Activated CD4-positive, CD25-positive, alpha-beta regulatory T cell (primary cell): ENCODE data around the gene CFLAR.
"Not testable (repeated sequence)": the region's sequence is repeated elsewhere in the genome, so short reads cannot be mapped to it uniquely, and the experiment has no call there.

Source experiments
- DNase-seq, 4 experiments: peaks; one replicate each; lab custom pipeline; 2025; lab: John Stamatoyannopoulos, UW

CFLAR gene

GRCh38 chr2:201149064-201149820 lies 33.3 kb downstream of the CFLAR start:
- DNase-seq, result no peak

GRCh38 chr2:201149821-201150165 lies 33.8 kb downstream of the CFLAR start:
- DNase-seq, result not testable (repeated sequence)

- no peak for DNase-seq
Observed at GRCh38 chr2:201150454-201151020, 34.6 kb downstream of the CFLAR start.

- no peak for DNase-seq
Observed at GRCh38 chr2:201151127-201151981, 35.4 kb downstream of the CFLAR start.

DNA sequence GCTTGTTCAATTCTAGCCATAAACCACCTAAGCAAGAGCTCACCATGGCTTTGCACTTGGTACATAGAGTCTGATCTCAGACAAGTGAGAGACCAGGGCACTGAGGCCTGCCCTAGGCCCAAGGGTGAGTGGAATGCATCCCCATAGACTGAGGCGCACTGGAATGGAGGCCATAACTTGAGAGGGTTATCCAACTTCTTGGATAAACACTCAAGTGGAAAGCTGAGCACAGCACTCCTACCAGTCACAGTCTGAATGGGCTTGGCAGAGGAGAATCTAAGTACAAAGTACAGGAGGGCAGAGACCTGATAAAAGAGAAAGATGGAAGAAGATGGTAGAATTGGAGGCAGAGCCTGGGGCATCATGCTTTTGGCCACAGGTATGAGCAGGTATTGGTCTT lies 36.6 kb downstream of the CFLAR start:
- DNase-seq, result no peak

- no peak for DNase-seq
Observed at GRCh38 chr2:201152999-201153815, 37.2 kb downstream of the CFLAR start.

- DNase-seq, result no peak
Observed at GRCh38 chr2:201154615-201155399, 38.8 kb downstream of the CFLAR start.

GRCh38 chr2:201156036-201156435 lies 40.1 kb downstream of the CFLAR start:
- no peak for DNase-seq

DNA sequence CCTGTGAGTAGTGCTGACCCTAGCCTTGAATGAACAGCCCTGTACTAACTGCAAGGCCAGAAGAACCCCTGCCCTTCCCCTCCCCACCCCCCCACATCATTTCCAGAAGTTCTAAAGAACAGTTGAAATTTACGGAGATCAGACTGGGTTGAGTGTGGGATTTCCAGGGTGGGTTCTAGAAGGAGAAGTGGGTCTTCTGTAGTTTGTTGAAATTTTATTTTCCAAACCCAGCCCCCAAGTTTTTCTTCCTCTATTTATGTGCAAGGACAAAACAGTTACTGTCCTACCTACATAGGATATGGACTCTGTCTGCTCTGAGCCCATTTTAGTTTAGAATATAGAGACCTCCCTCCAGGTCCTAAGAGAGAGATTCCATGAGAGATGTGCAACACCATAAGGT lies 40.7 kb downstream of the CFLAR start:
- no peak for DNase-seq

GRCh38 chr2:201157694-201158093 lies 41.7 kb downstream of the CFLAR start:
- DNase-seq, result no peak

DNA sequence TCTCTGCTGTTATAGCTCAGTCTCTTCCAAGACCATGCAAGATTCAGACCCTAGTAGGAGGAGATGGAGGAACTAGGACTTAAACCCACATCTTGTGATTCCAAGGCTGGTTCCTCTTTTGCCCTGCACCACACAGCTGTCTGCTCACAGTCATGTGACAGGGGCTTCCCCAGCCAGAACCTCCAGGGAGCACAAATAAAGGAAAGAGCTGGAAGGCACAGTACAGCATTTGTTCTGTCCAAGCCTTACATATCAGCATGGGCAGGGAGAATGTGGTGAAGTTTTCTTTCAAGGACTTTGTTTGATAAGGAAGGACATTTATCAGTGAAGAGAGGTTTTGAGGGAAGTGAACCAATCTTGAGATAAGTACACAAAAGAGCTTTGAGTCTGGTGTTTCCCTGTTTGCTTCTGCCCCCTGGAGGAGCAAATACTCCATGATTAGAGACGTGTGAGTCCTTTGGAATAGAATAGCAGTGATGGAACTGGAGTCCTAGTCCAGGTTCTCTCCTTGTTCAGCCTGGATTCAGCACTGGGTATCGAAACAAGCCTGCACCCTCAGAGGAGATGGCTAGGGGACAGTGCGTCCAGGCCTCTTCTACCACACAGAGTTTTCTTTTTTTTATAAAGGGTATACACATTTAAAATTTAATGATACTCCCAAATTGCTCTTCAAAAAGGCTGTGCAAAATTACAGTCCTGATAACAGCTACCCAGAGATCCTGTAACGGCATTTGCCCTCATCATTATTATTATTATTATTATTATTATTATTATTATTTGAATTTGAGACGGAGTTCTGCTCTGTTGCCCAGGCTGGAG lies 42.4 kb downstream of the CFLAR start:
- peak in 2 of 4 experiments; percentile 22 to 29 for DNase-seq

DNA sequence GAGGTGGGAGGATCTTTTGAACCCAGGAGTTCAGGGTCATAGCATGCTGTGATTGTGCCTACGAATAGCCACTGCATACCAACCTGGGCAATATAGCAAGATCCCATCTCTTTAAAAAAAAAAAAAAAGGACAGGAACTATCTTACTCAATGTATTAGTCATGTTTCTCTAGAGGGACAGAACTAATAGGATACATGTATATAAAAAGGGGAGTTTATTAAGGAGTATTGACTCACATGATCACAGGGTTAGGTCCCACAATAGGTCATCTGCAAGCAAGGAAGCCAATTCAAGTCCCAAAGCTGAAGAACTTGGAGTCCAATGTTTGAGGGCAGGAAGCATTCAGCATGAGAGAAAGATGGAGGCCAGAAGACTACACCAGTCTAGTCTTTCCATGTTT lies 48.2 kb downstream of the CFLAR start:
- no peak for DNase-seq

- DNase-seq, result no peak
Observed at GRCh38 chr2:201167546-201167945, 51.6 kb downstream of the CFLAR start.

DNA sequence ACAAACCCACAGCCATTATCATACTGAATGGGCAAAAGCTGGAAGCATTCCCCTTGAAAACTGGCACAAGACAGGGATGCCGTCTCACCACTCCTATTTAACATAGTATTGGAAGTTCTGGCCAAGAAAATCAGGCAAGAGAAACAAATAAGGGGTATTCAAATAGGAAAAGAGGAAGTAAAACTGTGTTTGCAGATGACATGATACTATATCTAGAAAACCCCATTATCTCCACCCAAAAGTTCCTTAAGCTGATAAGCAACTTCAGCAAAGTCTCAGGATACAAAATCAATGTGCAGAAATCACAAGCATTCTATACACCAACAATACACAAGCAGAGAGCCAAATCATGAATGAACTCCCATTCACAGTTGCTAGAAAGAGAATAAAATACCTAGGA lies 52.5 kb downstream of the CFLAR start:
- DNase-seq, result not testable (repeated sequence)

- no peak for DNase-seq
Observed at GRCh38 chr2:201171259-201171814, 55.4 kb downstream of the CFLAR start.

- DNase-seq, result no peak
Observed at GRCh38 chr2:201172279-201172678, 56.3 kb downstream of the CFLAR start.

DNA sequence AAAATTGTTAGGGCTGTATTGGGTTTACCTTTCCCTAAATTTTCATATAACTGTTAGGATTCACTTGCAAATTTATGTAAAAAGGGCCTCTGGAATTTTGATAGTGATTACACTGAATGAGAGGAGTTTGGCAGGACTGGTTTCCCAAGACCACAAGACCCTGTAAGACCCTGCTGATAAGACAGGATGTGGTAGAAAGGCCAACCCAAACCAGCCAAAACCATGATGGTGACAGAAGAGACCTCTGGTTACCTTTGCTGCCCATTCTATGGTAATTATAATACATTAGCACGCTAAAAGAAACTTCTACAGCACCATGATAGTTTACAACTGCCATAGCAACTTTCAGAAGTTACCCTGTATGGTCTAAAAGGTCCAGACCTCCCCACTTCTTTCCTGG lies 58.7 kb downstream of the CFLAR start:
- DNase-seq, result no peak

GRCh38 chr2:201176081-201176481 lies 60.1 kb downstream of the CFLAR start:
- DNase-seq, result no peak

DNA sequence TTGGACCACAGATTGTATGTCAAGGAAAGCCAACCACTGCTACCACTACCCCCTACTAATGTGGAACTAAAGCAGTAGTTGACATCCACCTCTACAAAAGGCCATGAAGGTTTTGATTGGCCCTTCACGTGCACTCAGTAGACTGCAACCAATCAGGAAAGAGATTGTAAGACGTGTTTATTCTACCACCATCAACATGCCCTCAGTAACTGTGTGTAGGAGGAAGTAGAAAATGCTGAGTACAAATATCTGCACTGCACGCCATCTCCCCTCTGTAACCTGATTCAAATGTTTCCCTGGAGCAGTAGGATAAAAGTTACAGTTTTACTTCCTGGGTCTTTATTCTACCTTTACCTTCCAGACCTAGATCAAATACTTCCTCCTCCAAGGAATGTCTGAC lies 64.0 kb downstream of the CFLAR start:
- DNase-seq, result no peak
